GM23338 (cell line): ENCODE measurements around the gene RUNX3.

ENCODE experiments used
- CREB1 ChIP-seq: fragments of 250-450 bp; sonication (Bioruptor Pico); IDR thresholded peaks from 2 replicates; pipeline ENCODE4 v1.5.0; 2020; ENCODE audit warnings: low read depth, mild to moderate bottlenecking, moderate library complexity
- EZH2 ChIP-seq: fragments of 200-600 bp; sonication (generic); IDR thresholded peaks from one replicate; pipeline ENCODE4 v1.8.0; 2017; ENCODE audit warnings: antibody characterized with exemption, mild to moderate bottlenecking, low read depth; ENCODE audit not compliant: unreplicated experiment
- EZH2phosphoT487 ChIP-seq: fragments of 200-600 bp; sonication (generic); IDR thresholded peaks from one replicate; pipeline ENCODE4 v1.8.1; 2018; ENCODE audit warnings: antibody characterized with exemption; ENCODE audit not compliant: unreplicated experiment
- JUNB ChIP-seq: IDR thresholded peaks from one replicate; pipeline ENCODE4 v1.6.1; 2016; ENCODE audit warnings: antibody characterized with exemption; ENCODE audit not compliant: unreplicated experiment
- NANOG ChIP-seq: IDR thresholded peaks from 2 replicates; pipeline ENCODE4 v1.6.1; 2016; ENCODE audit warnings: antibody characterized with exemption, borderline replicate concordance
- POLR2AphosphoS5 ChIP-seq: IDR thresholded peaks from 2 replicates; pipeline ENCODE4 v1.6.1; 2016; ENCODE audit warnings: antibody characterized with exemption, low read depth
- REST ChIP-seq: IDR thresholded peaks from one replicate; pipeline ENCODE4 v1.6.1; 2018; ENCODE audit warnings: antibody characterized with exemption; ENCODE audit not compliant: unreplicated experiment
- STAT1 ChIP-seq: IDR thresholded peaks from one replicate; pipeline ENCODE4 v1.6.1; 2016; ENCODE audit warnings: antibody characterized with exemption; ENCODE audit not compliant: unreplicated experiment
- ZNF114 ChIP-seq: fragments of 250-450 bp; sonication (Bioruptor Pico); IDR thresholded peaks from 2 replicates; pipeline ENCODE4 v1.5.0; 2020; ENCODE audit warnings: mild to moderate bottlenecking, moderate library complexity
- ZNF331 ChIP-seq: fragments of 250-450 bp; sonication (Bioruptor Pico); IDR thresholded peaks from 2 replicates; pipeline ENCODE4 v1.5.0; 2020; ENCODE audit warnings: low read depth, mild to moderate bottlenecking, moderate library complexity
- TF ChIP-seq, protein P1 (sequence below), 2 experiments: fragments of 200-600 bp in 1 of 2; sonication (generic) in 1 of 2; conservative IDR thresholded peaks; 2 replicates each; pipeline versions ENCODE4 v1.5.1 to v1.6.1; 2016 to 2017; ENCODE audit warnings: antibody characterized with exemption in 2 of 2, low read depth in 2 of 2, mild to moderate bottlenecking in 2 of 2, moderate library complexity in 1 of 2
- TF ChIP-seq, protein P2 (sequence below): IDR thresholded peaks from 2 replicates; pipeline ENCODE4 v1.6.1; 2016; ENCODE audit warnings: antibody characterized with exemption

GRCh38 chr1:24964811-24965570 is 34.9 kb upstream of the RUNX3 start:
- TF ChIP-seq, protein P1, sequence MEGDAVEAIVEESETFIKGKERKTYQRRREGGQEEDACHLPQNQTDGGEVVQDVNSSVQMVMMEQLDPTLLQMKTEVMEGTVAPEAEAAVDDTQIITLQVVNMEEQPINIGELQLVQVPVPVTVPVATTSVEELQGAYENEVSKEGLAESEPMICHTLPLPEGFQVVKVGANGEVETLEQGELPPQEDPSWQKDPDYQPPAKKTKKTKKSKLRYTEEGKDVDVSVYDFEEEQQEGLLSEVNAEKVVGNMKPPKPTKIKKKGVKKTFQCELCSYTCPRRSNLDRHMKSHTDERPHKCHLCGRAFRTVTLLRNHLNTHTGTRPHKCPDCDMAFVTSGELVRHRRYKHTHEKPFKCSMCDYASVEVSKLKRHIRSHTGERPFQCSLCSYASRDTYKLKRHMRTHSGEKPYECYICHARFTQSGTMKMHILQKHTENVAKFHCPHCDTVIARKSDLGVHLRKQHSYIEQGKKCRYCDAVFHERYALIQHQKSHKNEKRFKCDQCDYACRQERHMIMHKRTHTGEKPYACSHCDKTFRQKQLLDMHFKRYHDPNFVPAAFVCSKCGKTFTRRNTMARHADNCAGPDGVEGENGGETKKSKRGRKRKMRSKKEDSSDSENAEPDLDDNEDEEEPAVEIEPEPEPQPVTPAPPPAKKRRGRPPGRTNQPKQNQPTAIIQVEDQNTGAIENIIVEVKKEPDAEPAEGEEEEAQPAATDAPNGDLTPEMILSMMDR (conservative IDR thresholded peaks at IDR 0.05; ENCODE audit: low read depth in 2 of 2): no peak
- no peak for TF ChIP-seq REST
- TF ChIP-seq POLR2AphosphoS5: no peak
- TF ChIP-seq, protein P2, sequence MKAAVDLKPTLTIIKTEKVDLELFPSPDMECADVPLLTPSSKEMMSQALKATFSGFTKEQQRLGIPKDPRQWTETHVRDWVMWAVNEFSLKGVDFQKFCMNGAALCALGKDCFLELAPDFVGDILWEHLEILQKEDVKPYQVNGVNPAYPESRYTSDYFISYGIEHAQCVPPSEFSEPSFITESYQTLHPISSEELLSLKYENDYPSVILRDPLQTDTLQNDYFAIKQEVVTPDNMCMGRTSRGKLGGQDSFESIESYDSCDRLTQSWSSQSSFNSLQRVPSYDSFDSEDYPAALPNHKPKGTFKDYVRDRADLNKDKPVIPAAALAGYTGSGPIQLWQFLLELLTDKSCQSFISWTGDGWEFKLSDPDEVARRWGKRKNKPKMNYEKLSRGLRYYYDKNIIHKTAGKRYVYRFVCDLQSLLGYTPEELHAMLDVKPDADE: no peak
- no peak for TF ChIP-seq EZH2
- TF ChIP-seq CREB1 (CRISPR knock-in tag): no peak
- TF ChIP-seq JUNB: no peak
- TF ChIP-seq NANOG: no peak
- no peak for TF ChIP-seq EZH2phosphoT487
- TF ChIP-seq ZNF114 (CRISPR knock-in tag): no peak
- TF ChIP-seq STAT1: no peak
- no peak for TF ChIP-seq ZNF331
